Measurements from ENCODE around the gene GLTPD2. TPM values are rescaled to one million over a fixed set of nuclear protein-coding genes. Genes with fewer than 3 reads are reported as not detected.

The GLTPD2 gene
- total RNA-seq, 2 donors from 2014 or later = not detected

DNA sequence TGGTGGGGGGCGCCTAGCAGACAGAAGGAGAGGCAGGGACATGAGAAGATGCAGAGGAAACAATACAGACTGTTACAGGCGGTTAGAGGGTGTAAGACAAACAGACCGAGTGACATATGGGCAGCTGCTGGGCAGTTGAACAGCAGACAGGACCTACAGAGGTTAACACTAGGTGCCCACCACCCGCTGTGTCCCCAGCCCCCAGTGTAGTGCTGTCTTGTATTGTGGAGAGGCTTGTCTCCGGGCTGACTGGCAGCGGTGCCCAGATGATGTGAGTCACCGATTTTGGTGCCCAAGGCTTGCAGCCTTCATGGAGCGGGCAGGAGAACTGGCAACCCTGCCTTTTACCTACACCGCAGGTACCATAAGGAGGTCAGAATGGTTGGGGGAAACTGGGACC, 46.6 kb upstream of the GLTPD2 start:
- H3K9me3 ChIP-seq = no peaks in the 10 kb centered on the region
- H3K27ac ChIP-seq = no peak overlapping the region
- no peak for DNase-seq (ENCODE audit: low spot score)
- peaks cover 5 to 14% of the 10 kb centered on the region in 2 donors for H3K27me3 ChIP-seq
- H3K4me3 ChIP-seq = no peak overlapping the region
- peaks cover 0 to 25% of the 10 kb centered on the region in 2 donors for H3K4me1 ChIP-seq
- TF ChIP-seq, protein P1, sequence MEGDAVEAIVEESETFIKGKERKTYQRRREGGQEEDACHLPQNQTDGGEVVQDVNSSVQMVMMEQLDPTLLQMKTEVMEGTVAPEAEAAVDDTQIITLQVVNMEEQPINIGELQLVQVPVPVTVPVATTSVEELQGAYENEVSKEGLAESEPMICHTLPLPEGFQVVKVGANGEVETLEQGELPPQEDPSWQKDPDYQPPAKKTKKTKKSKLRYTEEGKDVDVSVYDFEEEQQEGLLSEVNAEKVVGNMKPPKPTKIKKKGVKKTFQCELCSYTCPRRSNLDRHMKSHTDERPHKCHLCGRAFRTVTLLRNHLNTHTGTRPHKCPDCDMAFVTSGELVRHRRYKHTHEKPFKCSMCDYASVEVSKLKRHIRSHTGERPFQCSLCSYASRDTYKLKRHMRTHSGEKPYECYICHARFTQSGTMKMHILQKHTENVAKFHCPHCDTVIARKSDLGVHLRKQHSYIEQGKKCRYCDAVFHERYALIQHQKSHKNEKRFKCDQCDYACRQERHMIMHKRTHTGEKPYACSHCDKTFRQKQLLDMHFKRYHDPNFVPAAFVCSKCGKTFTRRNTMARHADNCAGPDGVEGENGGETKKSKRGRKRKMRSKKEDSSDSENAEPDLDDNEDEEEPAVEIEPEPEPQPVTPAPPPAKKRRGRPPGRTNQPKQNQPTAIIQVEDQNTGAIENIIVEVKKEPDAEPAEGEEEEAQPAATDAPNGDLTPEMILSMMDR (IDR thresholded peaks at IDR 0.05) = no peak
- H3K36me3 ChIP-seq = no peaks in the 10 kb centered on the region

- TF ChIP-seq, protein P1 (IDR thresholded peaks at IDR 0.05) = no peak
- Histone ChIP-seq H3K27me3 (peaks cover 5 to 14% of the 10 kb centered on the region in 2 donors), H3K36me3 (no peaks in the 10 kb centered on the region)
Measured at GRCh38 chr17:4742629-4743028, 46.1 kb upstream of the GLTPD2 start.

GRCh38 chr17:4743216-4743615, 45.5 kb upstream of the GLTPD2 start:
- no peaks in the 10 kb centered on the region for H3K36me3 ChIP-seq
- TF ChIP-seq, protein P1 (IDR thresholded peaks at IDR 0.05) = no peak
- H3K9me3 ChIP-seq = no peaks in the 10 kb centered on the region
- H3K27ac ChIP-seq = no peak overlapping the region
- H3K4me1 ChIP-seq = peaks cover 0 to 31% of the 10 kb centered on the region in 2 donors
- no peak for DNase-seq (ENCODE audit: low spot score)
- peaks cover 5 to 14% of the 10 kb centered on the region in 2 donors for H3K27me3 ChIP-seq
- no peak overlapping the region for H3K4me3 ChIP-seq

More at GRCh38 chr17:4742629-4743028, 46.1 kb upstream of the GLTPD2 start:
- Histone ChIP-seq H3K4me1 (peaks cover 0 to 26% of the 10 kb centered on the region in 2 donors), H3K4me3 (no peak overlapping the region), H3K9me3 (no peaks in the 10 kb centered on the region), H3K27ac (no peak overlapping the region)
- DNase-seq (ENCODE audit: low spot score) = no peak

GRCh38 chr17:4743898-4744297, 44.9 kb upstream of the GLTPD2 start:
- DNase-seq (ENCODE audit: low spot score) = no peak
- Histone ChIP-seq H3K27ac (no peak overlapping the region), H3K4me1 (peaks cover 0 to 27% of the 10 kb centered on the region in 2 donors), H3K36me3 (no peaks in the 10 kb centered on the region), H3K27me3 (peaks cover 5 to 14% of the 10 kb centered on the region in 2 donors), H3K9me3 (no peaks in the 10 kb centered on the region), H3K4me3 (no peak overlapping the region)
- TF ChIP-seq, protein P1 (IDR thresholded peaks at IDR 0.05) = no peak

GRCh38 chr17:4744999-4745969, 43.5 kb upstream of the GLTPD2 start:
- H3K27me3 ChIP-seq = peaks cover 5 to 14% of the 10 kb centered on the region in 2 donors
- no peak overlapping the region for H3K27ac ChIP-seq
- TF ChIP-seq, protein P1 (IDR thresholded peaks at IDR 0.05) = no peak
- no peak for DNase-seq (ENCODE audit: low spot score)
- peaks cover 0 to 20% of the 10 kb centered on the region in 2 donors for H3K4me1 ChIP-seq
- H3K9me3 ChIP-seq = no peaks in the 10 kb centered on the region
- no peaks in the 10 kb centered on the region for H3K36me3 ChIP-seq
- H3K4me3 ChIP-seq = no peak overlapping the region
